HG03575 (cell line): ENCODE measurements around the gene HSD11B1L.

Experiments used
- ATAC-seq: cut with Tn5 transposase; IDR thresholded peaks from one replicate; pipeline ENCODE4 v1.9.1; 2021; ENCODE audit not compliant: unreplicated experiment, insufficient number of reproducible peaks, low FRiP score; ENCODE audit errors: extremely low read depth

HSD11B1L gene, protein sequence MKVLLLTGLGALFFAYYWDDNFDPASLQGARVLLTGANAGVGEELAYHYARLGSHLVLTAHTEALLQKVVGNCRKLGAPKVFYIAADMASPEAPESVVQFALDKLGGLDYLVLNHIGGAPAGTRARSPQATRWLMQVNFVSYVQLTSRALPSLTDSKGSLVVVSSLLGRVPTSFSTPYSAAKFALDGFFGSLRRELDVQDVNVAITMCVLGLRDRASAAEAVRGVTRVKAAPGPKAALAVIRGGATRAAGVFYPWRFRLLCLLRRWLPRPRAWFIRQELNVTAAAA

DNA sequence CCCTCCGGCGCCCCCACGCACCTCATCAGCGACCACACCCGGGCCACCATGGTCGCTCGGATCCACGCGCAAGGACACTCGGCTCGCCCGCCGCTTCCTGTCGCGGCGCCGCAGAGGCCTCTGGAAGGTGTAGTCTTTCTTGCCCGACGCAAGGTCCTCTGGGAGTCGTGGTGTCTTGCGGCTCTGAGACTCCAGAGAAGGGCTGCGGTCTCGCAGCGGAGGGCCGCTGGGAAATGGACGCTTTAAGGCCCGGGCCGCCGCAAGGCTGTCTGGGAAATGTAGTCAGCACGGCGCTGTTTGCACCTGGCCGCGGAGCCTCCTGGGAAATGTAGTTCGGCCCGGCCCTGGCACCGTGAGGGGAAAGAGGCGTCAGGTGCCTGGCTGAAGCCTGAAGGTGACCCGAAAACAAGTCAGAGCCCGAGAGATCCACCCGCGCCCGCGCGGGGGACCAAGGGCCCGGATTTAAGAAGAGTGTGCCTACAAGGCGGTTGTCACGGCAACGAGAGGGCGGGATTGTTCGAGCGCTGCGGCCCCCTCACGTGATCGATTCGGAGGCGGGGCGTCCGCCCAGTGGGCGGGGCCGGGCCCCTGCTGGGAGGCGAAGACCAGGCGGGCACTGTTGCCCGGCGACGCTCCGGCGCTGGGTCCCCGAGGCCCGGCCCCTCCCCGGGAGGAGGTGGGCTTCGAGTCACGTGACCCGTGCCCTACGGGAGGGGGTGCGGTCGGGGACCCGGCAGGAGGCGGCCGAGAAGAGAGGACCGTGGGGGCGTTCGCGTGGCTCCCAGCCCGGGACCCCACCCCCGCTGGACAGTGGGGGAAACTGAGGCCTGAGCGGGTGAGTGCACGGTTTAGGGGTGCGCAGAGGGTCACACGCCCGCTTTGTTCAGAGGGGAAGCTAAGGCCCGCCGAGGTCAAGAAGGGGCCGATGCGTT is at the start of gene HSD11B1L, which contains the start of gene MICOS13:
Gene HSD11B1L (plus strand): TSS at position 591 of the 932 bp plus-strand sequence. CDS start 3,806 bp downstream, outside the sequence.
Gene MICOS13 (minus strand): TSS at position 80 of the 932 bp plus-strand sequence. CDS start 30 bp downstream, at position 50.
- ATAC-seq: peak; percentile 24

DNA sequence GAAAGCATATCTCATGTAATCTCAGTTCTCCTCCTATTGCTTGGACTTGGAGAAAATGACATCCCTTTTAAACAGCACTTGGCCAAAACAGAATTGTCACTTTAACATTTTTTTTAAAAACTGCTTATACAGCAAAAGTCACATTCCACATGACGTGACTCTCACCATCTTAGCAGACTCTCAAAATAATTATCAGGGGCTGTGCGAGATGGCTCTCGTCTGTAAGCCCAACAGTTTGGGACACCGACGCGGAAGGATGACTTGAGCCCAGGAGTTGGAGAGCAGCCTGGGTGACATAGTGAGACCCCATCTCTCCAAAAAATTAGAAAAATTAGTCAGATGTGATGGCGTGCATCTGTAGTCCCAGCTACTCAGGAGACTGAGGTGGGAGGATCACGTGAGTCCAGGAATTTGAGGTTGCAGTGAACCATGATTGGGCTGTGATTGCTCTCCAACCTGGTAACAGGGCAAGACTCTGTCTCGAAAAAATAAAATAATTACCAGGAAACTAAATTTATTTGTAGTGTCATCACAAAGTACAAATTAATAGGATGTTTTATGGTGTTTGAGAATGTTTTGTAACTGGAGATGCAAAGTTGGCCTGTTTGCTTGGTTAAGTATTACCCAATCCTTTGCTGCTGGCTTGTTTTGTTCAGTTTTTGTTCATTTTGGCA is 49.1 kb upstream of the HSD11B1L start:
- no peak for ATAC-seq

DNA sequence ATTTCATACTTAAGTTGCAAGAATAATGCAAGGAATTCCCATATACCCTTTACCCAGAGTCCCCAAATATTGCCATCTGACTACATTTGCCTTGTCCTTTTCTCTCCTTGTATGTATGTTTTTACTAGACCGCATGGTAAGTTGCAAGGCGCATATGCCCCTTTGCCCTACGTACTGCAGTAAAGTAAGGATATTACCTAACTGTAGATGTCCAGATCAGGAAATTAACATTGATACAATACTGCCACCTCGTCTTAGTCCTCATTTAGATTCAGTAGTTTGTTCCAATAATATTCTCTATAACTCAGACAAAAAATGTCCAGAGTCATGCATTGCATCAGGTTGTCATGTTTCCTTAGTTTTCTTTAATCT is 48.6 kb upstream of the HSD11B1L start:
- no peak for ATAC-seq

DNA sequence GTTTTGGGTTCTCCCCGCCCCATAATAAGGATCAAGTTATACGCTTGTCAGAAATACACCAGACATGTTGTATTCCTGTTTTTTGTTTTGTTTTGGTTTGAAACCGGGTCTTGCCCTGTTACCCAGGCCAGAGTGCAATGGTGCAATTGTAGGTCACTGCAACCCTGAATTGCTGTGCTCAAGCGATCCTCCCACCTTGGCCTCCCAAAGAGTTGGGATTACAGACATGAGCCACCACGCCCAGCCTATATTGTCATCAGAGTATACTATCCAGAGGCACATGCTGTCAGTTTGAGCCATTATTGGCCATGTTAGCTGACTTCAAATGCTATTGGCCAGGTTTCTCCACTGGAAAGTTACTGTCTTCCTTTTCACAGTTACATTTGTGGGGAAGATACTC is 48.2 kb upstream of the HSD11B1L start:
- ATAC-seq: no peak

DNA sequence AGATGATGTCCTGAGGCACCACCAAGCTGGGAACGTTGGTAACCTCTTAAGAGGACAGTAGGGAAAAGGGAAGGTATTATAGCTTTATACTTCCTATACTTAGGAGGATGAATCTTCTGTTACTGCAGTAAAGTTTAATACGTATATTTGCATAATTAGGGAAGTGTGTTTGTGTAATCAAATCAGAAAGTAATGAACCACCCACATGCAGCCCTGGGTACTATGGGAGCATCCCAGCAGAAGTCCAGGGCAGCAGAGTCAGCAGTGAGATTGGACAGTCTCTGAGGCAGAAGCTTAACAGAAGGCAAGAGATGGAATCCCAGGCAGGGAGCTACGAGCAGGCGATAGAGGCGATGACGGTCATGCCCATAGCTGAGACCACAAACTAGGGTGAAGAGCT is 45.4 kb upstream of the HSD11B1L start:
- no peak for ATAC-seq

DNA sequence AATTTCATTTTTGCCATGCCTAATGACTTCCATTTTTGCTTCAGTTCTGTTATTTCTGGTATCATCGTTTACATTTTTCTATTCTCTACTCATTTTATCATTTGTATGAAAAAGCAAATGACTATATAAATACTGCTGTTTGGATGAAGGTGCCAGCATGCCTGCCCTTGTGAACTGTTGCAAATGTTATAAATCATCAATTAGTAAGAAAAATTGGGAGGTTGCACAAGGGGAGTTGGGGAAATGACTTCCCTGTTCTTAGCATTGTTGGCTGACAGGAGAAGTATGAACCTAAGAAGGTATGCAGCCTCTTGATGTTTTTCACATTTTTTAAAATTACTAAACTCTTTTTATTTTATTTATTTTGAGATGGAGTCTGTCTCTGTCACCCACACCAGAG is 42.9 kb upstream of the HSD11B1L start:
- ATAC-seq: no peak

DNA sequence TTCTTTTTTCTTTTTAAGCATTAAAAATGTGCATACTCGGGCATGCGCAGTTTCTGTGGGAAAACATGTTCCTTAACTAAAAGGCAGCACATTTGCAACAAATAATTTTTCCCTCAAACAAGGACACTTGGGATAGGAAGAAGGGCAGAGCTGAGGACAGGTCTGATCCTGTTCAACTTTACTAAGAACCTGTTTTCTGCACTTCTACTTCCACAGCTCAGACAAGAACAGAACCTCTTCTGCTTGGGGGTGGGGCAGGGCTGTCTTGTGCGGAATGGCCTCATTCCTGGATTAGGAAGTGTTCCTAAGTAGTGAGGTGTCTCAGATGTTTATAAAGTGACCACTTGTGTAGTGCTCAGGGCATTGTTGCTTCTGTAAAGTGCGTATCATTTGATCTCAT is 39.7 kb upstream of the HSD11B1L start:
- ATAC-seq: no peak

DNA sequence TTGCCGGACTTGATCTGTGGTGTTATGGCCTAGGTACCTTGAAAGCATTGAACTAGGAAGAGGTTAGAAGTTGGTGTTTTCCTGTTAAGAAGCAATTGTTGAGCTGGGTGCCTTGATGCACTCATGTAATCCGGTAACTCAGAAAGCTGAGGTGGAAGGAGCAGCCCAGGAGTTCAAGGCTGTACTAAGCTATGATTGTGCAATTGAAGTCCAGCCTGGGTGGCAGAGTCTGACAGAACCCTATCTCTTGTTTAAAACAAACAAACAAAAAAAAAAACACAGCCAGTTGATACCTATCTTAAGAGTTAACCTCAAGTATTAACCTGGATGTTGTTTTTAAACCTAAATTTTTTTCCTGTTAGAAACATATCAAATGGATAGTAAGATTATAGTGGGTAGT is 38.6 kb upstream of the HSD11B1L start:
- no peak for ATAC-seq

DNA sequence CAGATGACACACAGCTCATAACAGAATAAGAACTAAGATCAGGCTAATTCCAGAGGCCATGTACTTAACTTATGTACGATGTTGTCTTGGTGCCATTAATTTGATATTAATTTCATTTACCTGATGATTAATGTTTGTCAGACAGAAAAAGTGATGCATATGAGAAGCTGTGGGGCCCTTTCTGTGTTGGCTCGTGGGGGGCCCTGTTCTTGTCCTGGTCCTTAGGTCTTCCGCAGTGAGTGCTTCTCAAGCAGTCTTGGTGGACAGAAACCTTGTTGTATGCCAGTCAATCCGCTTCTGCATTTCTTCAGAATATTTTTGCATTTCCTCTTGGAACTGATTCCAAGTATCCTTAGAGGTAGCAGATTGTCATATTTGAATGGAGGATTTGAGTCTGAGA is 37.8 kb upstream of the HSD11B1L start:
- ATAC-seq: no peak

DNA sequence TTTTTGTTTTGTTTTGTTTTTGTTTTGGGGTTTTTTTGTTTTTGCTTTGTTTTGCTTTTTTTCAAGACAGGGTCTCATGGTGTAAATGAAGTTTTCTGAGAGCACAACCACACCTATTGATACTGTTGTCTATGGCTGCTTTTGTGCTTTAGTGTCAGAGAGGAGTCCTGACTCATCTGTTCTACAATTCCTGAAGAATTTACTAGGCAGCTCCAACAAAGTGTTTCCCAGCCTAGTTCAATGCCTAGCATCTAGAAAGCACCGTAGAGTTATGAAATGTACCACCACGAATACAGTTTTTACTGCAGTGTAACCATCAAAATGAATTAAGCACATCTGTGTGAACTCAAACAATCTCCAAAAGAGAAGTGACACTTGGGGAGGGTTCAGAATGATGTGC is 36.8 kb upstream of the HSD11B1L start:
- no peak for ATAC-seq

DNA sequence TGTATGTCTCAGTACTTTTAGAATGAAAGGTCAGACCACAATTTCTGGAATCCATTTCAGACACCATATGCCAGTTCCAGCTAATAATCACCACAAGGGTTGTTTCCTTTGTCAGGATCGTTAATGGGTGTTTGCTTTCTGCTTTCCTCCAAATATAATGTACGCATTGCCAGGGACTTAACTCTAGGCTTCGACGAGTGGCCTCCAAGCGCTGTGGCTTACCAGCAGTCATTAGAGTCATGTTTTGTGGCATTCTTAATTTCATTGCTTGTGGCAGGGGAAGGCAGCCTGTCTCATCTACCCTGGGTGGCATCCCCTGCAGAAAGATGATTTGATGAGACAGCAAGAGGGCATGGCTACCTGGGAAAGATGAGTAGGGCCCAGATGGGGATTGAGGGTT is 35.4 kb upstream of the HSD11B1L start:
- no peak for ATAC-seq

DNA sequence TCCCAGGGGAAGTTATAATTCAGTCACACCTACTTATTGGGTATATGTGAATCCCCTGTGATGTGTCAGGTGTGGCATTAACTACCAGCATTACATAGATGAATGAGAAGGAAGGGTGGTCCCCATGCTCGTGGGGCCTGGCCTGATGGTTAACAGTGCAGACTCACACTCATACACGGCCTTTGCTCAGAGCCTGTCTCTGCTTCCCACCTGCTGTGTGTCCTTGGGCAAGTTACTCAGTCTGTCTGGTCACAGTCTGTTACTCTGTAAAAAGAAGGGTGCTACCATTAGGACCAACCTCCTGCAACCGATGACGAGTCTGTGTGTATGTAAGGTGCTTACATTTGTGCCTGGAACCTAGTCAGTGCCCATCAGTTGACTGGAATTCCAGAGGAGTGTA is 34.1 kb upstream of the HSD11B1L start:
- ATAC-seq: no peak

DNA sequence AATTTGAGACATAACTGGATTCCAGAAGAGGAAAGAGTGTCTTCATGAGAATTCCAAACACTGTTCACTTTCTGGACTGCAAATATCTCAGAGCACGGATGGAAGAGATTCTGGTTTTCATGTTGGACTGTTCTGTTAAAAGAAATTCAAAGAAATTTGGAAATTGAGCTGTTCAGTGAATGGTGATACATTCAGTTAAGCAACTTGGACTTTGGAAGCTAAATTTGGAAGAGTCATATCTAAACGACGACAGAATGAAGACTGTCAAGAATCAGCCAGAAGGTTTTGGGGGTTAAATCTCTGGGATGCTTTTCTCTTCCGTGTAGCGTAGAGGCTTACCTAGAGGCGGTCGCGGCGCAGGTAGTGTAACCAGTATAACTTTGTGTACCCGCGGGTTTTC is 32.4 kb upstream of the HSD11B1L start:
- no peak for ATAC-seq

DNA sequence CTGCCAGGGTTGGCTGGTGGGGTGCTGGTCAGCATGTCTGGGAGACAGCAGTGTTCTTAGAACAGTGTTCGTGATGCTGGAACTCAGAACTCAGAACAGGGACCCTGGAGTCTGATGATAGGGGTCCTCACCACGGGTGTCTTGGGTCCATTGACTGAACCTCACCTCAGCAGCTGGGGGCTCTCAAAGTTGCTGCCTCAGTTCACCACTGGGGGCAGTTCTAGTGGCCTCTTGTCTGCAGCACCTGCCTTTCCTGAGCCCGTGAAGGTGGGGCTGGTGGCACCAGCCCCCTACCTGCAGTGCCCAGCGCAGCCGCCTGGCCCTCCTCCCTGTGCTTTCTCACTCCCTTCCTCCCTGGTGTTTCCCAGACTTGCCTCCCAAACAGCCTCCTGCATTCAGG is 29.5 kb upstream of the HSD11B1L start:
- no peak for ATAC-seq

DNA sequence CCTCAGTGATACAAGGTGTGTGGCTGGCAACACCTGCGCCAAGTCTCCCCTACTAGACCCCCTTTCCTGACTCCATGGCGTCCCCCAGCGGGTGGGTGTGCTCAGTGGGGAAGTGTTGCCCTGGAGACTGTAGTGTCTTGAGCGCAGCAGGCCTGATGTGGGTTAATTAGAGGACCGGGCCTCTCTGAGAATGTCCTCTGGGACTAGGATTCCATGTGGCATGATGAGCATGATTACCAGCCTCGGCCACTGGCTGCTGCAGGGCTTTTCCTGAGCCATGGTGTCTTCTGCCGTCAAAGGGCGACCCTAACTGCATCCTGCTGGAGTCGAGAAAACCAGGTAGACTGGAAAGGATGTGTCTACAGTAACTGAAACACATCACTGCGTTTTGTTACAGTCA is 28.6 kb upstream of the HSD11B1L start:
- ATAC-seq: no peak

DNA sequence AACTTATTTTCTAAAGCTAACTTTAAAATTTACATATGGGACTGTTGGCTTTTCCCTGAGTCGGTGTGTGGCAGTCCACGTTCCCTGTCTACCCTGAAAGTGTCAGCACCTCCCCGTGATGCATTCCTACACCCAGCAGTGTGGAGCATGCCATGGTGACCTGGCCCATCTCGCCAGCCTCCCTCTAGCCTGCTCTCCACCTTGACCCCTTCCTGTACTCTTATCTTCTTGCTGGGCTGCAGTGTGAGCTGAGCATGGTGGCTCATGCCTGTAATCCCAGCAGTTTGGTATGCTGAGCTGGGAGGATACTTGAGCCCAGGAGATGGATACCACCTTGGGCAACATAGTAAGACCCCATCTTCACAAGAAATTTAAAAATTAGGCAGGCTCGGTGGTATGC is 25.9 kb upstream of the HSD11B1L start:
- ATAC-seq: no peak

DNA sequence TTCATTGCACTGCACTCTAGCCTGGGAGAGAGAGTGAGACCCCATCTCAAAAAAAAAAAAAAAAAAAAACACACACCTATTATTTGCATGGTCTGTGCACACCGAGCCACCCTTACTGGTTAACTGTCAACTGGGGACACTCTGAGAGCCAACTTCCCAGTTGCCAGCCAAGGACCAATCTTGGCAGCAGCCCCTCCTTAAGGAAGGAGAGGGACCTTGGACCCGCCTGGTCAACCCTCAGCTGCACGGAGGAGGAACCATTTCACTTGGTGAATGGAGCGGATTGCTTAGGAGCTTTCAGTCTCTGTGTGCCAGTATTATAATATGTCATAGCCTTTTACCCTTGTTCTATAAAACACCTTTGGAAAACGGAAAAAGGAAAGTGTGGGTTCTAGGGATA is 25.4 kb upstream of the HSD11B1L start:
- ATAC-seq: no peak

DNA sequence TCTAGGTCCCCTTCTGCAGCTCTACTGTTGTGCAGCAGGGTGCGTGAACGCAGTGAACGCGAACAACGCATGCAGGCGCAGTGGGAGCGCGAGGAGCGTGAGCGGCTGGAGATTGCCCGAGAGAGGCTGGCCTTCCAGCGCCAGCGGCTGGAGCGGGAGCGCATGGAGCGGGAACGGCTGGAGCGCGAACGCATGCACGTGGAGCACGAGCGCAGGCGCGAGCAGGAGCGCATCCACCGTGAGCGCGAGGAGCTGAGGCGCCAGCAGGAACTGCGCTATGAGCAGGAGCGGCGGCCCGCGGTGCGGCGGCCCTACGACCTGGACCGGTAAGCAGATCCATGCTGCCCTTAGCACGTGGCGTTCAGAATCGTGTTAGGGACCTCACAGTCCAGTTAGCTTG is 19.3 kb upstream of the HSD11B1L start:
- no peak for ATAC-seq

DNA sequence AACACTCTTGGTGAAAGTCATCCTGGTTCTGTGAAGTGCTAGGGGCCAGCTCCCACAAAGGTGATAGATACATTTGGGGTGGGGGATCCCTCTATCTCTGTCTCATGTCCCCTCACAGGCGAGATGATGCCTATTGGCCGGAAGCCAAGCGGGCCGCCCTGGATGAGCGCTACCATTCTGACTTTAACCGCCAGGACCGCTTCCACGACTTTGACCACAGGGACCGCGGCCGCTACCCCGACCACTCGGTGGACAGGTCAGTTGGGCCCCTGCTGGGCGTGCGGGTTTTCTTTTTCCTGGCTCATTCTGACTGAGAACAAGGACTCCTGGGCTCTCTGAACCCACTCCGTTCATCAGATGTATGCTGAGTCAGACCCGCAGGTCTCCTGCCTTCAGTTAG is 16.9 kb upstream of the HSD11B1L start:
- ATAC-seq: no peak

DNA sequence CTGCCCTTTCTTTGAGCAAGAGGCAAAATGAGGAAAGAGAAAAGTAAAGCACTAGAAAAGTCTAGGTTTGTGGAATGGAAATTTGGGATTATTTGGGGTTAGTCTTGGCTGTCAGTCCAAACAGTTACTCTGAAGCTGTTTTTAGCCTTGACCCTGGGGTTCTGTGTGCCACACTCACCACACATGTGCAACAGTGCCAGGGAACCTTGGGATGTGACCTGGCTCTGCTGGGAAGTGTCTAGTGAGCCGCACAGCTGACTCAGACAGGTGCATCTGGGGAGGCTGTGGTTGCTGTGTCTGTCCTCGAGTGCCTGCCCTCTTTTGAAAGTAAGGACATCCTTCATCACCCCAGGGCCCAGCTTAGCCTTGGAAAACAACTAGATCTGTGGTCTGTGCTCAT is 16.3 kb upstream of the HSD11B1L start:
- ATAC-seq: no peak
